Ishikawa (cell line): ENCODE data around the gene PTGFRN.

ENCODE experiments used
- CEBPB ChIP-seq: IDR thresholded peaks from 2 replicates; pipeline ENCODE4 v1.6.1; 2012
- CREB1 ChIP-seq: IDR thresholded peaks from 2 replicates; pipeline ENCODE4 v1.6.1; 2012; ENCODE audit warnings: low read depth
- EGR1 ChIP-seq: IDR thresholded peaks from 2 replicates; pipeline ENCODE4 v1.6.1; 2012
- EP300 ChIP-seq: IDR thresholded peaks from 2 replicates; pipeline ENCODE4 v1.6.1; 2012; ENCODE audit warnings: borderline replicate concordance
- FOXM1 ChIP-seq: IDR thresholded peaks from 2 replicates; pipeline ENCODE4 v1.6.1; 2012; ENCODE audit warnings: low read depth, borderline replicate concordance
- NFIC ChIP-seq: IDR thresholded peaks from 2 replicates; pipeline ENCODE4 v1.6.1; 2012
- RAD21 ChIP-seq: IDR thresholded peaks from 2 replicates; pipeline ENCODE4 v1.6.1; 2012; ENCODE audit warnings: low read depth
- TAF1 ChIP-seq: IDR thresholded peaks from 2 replicates; pipeline ENCODE4 v1.6.1; 2012; ENCODE audit warnings: low read depth, mild to moderate bottlenecking
- TCF12 ChIP-seq: IDR thresholded peaks from 2 replicates; pipeline ENCODE4 v1.6.1; 2012; ENCODE audit warnings: low read depth
- TEAD4 ChIP-seq: IDR thresholded peaks from 2 replicates; pipeline ENCODE4 v1.6.1; 2012
- YY1 ChIP-seq: IDR thresholded peaks from 2 replicates; pipeline ENCODE4 v1.6.1; 2012; ENCODE audit warnings: low read depth
- ZBTB7A ChIP-seq: IDR thresholded peaks from 2 replicates; pipeline ENCODE4 v1.6.1; 2012; ENCODE audit warnings: low read depth
- TF ChIP-seq, protein P1 (sequence below): IDR thresholded peaks from 2 replicates; pipeline ENCODE4 v1.6.1; 2012
- TF ChIP-seq, protein P2 (sequence below): IDR thresholded peaks from 2 replicates; pipeline ENCODE4 v1.6.1; 2012
- TF ChIP-seq, protein P3 (sequence below): IDR thresholded peaks from 2 replicates; pipeline ENCODE4 v1.6.1; 2012; ENCODE audit warnings: low read depth, mild to moderate bottlenecking

Gene PTGFRN

DNA sequence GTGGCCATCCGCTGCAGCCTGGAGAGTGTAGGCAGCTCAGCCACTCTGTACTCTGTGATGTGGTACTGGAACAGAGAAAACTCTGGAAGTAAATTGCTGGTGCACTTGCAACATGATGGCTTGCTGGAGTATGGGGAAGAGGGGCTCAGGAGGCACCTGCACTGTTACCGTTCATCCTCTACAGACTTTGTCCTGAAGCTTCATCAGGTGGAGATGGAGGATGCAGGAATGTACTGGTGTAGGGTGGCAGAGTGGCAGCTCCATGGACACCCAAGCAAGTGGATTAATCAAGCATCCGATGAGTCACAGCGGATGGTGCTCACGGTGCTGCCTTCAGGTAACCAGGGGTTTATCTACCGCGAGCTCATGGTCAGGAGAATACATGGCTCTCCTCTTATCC lies 115.9 kb downstream of the PTGFRN start:
- no peak for TF ChIP-seq NFIC

DNA sequence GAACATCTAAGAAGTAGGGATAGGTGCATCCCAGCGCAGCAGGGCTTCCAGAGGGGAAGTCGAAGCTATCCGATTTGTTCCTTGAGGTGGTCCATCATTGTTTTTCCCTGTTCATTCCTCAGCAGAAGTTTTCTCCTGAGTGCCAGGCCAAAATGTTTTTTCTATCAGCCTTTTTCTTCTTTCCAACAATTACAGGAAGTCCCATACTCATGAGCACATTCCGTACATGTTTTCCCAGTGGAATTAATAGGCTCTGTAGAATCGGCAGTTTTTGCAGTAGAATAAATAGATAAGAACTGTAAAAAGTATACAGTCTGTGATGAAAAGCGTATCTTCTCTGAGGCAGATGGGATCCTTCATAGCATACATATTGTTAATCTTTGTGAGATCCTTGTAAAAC lies 116.6 kb downstream of the PTGFRN start:
- TF ChIP-seq, protein P1, sequence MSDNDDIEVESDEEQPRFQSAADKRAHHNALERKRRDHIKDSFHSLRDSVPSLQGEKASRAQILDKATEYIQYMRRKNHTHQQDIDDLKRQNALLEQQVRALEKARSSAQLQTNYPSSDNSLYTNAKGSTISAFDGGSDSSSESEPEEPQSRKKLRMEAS = no peak
- TF ChIP-seq EGR1 = no peak
- no peak for TF ChIP-seq EP300
- TF ChIP-seq TCF12 = no peak
- TF ChIP-seq CREB1 = no peak

DNA sequence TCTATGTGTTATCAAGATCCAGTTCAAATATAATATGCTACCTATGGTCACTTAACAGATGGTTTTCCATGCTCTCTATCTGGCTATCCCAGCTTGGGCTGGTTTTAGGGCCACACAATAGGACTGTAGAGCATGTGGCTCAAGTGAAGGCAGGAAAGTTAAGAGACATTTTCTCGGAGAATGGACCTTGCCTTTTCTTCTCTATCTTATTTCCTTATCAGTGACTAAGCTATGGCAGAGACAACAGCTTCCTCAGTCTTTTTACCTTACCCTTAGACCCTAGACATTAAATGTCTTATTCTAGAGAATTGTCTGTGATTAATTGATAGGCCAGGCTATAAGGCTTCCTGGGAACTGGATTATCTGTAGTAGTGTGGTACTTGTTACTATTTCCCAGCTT lies 120.0 kb downstream of the PTGFRN start:
- TF ChIP-seq FOXM1 (no peak), TEAD4 (no peak), CREB1 (no peak), CEBPB (no peak), ZBTB7A (no peak), YY1 (no peak), TAF1 (no peak), TCF12 (no peak), EP300 (no peak), EGR1 (no peak), NFIC (no peak), RAD21 (no peak)
- TF ChIP-seq, protein P2, sequence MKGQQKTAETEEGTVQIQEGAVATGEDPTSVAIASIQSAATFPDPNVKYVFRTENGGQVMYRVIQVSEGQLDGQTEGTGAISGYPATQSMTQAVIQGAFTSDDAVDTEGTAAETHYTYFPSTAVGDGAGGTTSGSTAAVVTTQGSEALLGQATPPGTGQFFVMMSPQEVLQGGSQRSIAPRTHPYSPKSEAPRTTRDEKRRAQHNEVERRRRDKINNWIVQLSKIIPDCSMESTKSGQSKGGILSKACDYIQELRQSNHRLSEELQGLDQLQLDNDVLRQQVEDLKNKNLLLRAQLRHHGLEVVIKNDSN = no peak
- TF ChIP-seq, protein P3, sequence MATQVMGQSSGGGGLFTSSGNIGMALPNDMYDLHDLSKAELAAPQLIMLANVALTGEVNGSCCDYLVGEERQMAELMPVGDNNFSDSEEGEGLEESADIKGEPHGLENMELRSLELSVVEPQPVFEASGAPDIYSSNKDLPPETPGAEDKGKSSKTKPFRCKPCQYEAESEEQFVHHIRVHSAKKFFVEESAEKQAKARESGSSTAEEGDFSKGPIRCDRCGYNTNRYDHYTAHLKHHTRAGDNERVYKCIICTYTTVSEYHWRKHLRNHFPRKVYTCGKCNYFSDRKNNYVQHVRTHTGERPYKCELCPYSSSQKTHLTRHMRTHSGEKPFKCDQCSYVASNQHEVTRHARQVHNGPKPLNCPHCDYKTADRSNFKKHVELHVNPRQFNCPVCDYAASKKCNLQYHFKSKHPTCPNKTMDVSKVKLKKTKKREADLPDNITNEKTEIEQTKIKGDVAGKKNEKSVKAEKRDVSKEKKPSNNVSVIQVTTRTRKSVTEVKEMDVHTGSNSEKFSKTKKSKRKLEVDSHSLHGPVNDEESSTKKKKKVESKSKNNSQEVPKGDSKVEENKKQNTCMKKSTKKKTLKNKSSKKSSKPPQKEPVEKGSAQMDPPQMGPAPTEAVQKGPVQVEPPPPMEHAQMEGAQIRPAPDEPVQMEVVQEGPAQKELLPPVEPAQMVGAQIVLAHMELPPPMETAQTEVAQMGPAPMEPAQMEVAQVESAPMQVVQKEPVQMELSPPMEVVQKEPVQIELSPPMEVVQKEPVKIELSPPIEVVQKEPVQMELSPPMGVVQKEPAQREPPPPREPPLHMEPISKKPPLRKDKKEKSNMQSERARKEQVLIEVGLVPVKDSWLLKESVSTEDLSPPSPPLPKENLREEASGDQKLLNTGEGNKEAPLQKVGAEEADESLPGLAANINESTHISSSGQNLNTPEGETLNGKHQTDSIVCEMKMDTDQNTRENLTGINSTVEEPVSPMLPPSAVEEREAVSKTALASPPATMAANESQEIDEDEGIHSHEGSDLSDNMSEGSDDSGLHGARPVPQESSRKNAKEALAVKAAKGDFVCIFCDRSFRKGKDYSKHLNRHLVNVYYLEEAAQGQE = no peak
- TF ChIP-seq, protein P1 = no peak

DNA sequence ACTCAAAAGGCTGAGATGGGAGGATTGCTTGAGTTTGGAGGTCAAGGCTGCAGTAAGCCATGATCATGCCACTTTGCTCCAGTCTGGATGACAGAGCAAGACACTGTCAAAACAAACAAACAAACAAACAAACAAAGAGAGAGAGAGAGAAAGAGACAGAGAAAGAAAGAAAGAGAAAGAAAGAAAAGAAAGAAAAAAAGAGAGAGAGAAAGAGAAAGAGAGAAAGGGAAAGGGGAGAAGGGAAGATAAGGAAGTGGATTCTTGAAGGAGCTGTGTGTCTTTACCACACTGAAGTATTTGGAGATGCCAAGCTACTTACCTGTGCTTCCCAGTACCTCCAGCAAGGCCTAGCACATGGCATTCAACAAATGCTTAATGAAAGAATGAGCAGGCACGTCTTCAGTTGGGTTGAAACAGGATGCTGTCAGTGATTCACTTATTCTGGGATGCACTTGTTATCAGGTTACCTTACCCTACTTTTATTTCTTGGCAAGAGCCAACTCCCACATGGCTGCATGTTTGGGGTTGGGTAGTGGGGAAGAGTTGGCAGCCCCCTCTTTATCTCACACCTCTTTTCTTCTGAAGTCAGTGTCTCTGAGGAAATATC lies 120.7 kb downstream of the PTGFRN start:
- TF ChIP-seq NFIC = no peak
- TF ChIP-seq, protein P3 = no peak
- TF ChIP-seq CEBPB = no peak

DNA sequence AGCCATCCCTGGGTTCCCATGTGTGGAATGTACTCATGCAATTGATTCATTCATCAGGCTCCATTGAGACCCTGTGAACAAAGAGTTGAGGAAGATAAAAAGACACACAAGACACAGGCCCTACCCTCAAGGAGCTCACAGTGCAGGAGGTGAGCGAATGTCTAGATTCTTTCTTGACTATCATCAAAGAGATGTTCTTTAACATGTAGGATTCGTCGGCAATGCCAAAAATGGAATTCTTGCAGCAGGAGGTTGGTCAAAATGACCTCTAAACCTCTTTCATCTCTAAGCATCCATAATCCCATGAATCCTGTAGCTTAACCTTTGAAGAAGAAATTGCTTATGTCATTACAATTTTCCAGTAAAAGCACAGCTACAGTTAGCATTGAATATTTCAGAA lies 122.5 kb downstream of the PTGFRN start:
- TF ChIP-seq YY1 (no peak), ZBTB7A (no peak), CEBPB (no peak), CREB1 (no peak), NFIC (no peak), FOXM1 (no peak), RAD21 (no peak), TAF1 (no peak), TCF12 (no peak), EGR1 (no peak), EP300 (no peak), TEAD4 (no peak)
- TF ChIP-seq, protein P3 = no peak
- TF ChIP-seq, protein P1 = no peak
- TF ChIP-seq, protein P2 = no peak
